GM13977 (cell line): ENCODE data around the gene VSIG4.

Source experiments
- DNase-seq: peaks from one replicate; pipeline ENCODE4 v3.0.0; 2012; ENCODE audit warnings: low spot score
- in situ Hi-C: fragments of 300-500 bp; cut with MboI; formaldehyde crosslinking; loops from one replicate; pipeline ENCODE4 v1.12.0; 2022; ENCODE audit warnings: low sequenced_read_pairs, low pct_unique_long_range_greater_than_20kb, mixed read lengths, inconsistent platforms; ENCODE audit not compliant: unreplicated experiment
- TF ChIP-seq, protein P1 (sequence below): IDR thresholded peaks from 2 replicates; pipeline ENCODE4 v1.5.1; 2012; ENCODE audit warnings: mild to moderate bottlenecking, control low read depth; ENCODE audit not compliant: insufficient read depth; ENCODE audit errors: extremely low read depth, missing control alignments

VSIG4 gene

DNA sequence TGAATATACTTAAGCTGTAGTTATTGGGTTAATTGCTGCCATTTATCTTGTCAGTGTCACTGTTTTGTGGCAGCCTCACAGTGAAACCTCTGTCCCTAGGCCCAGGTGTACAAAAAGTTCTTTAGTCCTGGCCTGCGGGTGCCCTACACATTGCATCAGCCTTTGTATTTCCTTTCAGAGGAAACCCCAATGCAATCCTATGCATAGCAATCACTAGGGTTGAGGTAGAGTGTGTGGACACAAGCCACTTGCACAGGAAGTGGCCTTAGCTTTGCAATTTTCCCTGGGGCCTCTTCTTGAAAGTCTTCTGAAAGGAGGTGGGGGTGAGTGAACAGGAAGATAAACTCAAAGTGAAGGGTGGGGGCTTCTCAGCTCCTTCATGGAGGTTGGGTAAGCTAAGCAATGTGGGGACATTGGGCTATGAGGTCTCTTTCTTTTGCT is 27.8 kb downstream of the VSIG4 start:
- DNase-seq: no peak
- in situ Hi-C loops: no loop called here

DNA sequence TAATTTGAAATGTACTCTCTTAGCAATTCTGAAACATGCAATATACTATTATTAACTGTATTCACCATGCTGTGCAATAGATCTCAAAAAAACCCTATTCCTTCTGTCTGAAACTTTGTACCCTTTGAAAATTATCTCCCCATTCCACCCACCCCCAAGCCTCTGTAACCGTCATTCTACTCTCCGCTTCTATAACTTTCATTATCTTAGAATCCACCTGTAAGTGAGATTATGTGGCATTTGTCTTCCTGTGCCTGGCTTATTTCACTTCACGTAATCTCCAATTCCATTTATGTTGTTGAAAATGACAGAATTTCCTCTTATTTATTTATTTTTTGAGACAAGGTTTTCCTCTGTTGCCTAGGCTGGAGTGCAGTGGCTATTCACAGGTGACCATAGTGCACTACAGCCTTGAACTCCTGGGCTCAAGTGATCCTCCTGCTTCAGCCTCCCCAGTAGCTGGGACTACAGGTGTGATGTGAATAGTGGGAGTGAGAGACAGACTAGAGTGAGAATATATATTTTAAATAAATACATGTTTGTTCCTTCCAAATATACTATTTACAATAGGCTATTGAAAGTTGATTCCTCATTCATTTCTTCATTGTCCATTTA is 30.5 kb downstream of the VSIG4 start:
- in situ Hi-C loops: loop anchor here (10.0 kb wide), 1 partner anchor 425 kb away; no protein-coding TSS in a partner anchor
- no peak for DNase-seq
- TF ChIP-seq, protein P1, sequence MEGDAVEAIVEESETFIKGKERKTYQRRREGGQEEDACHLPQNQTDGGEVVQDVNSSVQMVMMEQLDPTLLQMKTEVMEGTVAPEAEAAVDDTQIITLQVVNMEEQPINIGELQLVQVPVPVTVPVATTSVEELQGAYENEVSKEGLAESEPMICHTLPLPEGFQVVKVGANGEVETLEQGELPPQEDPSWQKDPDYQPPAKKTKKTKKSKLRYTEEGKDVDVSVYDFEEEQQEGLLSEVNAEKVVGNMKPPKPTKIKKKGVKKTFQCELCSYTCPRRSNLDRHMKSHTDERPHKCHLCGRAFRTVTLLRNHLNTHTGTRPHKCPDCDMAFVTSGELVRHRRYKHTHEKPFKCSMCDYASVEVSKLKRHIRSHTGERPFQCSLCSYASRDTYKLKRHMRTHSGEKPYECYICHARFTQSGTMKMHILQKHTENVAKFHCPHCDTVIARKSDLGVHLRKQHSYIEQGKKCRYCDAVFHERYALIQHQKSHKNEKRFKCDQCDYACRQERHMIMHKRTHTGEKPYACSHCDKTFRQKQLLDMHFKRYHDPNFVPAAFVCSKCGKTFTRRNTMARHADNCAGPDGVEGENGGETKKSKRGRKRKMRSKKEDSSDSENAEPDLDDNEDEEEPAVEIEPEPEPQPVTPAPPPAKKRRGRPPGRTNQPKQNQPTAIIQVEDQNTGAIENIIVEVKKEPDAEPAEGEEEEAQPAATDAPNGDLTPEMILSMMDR: no peak

More for the DNA sequence above, 27.8 kb downstream of the VSIG4 start:
- TF ChIP-seq, protein P1: no peak

DNA sequence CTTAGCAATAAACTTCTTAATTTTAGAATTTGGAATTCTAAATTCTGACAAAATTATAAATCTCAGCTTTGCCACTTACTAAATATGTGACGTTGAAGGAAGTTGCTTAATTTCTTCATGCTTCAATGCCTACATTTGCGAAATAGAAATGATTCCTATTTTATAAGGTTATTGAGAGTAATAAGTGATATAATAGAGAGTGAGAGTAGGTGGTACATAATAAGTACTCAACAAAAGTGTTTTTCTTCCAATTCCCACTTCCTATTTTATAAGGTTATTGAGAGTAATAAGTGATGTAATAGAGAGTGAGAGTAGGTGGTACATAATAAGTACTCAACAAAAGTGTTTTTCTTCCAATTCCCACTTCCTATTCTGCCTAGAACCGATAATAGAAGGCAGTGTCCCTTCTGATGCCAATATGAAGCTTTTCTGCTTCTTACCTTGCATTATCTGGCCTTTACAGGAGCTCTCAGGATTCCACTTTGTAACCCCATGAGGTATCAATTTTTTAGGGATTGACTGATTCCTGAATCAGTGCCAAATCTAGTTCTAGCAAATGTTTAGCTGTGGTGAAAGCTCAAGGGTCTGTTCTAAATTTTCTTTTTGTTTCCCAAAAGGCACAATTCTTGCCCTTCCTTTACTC is 31.4 kb downstream of the VSIG4 start:
- in situ Hi-C loops: loop anchor here (10.0 kb wide), 1 partner anchor 424 kb away; no protein-coding TSS in a partner anchor
- DNase-seq: no peak

DNA sequence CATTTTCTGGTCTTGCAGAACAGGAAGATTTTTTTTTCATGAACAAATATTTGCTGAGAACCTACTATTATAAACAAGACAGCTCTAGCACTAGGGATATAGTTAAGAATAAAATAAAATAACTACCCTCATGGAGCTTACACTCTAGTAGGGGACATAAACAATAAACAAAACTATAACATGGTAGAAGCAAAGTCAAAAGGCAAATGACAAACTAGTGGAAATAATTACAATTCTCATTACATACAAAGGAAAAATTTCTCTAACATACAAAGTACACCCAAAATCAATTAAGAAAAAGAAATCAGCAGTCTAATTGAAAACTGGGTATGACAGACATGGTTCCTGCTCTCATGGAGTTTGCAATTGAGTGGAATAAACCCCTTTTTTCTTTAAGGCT is 32.0 kb downstream of the VSIG4 start:
- in situ Hi-C loops: loop anchor here (10.0 kb wide), 1 partner anchor 423 kb away; no protein-coding TSS in a partner anchor
- DNase-seq: no peak

More for the DNA sequence above, 31.4 kb downstream of the VSIG4 start:
- TF ChIP-seq, protein P1: no peak

DNA sequence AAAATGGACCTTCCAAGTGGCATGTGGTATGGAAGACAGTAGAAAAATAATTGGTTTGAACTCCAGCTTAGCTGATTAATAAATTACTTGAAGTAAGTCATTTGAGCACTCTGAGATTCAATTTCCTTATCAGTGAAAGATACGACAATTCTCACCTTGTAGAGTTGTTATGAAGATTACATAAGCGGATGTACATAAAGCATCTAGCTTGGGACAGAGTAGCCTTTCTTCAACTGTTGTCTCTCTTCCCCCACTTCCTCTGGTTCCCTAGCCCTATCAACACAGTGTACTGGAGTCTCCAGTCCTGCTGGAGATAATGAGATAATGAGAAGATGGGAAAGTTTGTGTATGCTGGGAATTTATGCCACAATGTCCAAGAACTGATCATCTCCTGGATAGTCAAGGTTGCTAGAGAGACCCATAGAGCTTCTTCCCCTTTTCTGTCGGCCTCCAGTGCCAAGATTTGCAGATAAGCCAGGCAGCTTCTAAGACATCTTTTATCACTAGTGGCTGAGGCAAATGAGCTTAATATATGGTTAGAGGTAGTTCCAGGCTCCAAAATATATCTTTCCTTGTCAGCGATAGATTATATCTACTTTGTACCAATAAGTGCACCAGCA is 33.9 kb downstream of the VSIG4 start:
- in situ Hi-C loops: loop anchor here (10.0 kb wide), 1 partner anchor 421 kb away; no protein-coding TSS in a partner anchor

More for the DNA sequence above, 32.0 kb downstream of the VSIG4 start:
- TF ChIP-seq, protein P1: no peak

More for the DNA sequence above, 33.9 kb downstream of the VSIG4 start:
- no peak for DNase-seq
- TF ChIP-seq, protein P1: no peak
